NCI-H1436 treated with DMSO at 0.1 percent for 48 hours (cell line): ENCODE measurements around the gene TRAK2.
"Not testable (repeated sequence)": the region's sequence is repeated elsewhere in the genome, so short reads cannot be mapped to it uniquely, and the experiment has no call there.

Source experiments
- DNase-seq: peaks from one replicate; lab custom pipeline; 2025; lab: John Stamatoyannopoulos, UW

The TRAK2 gene

GRCh38 chr2:201451292-201452057 lies at the start of gene TRAK2, which contains the start of gene STRADB:
TSS of gene TRAK2 (minus strand) at chr2:201451458. CDS start at chr2:201420507, 30,951 bp downstream.
TSS of gene STRADB (plus strand) at chr2:201451740. CDS start at chr2:201454841, 3,101 bp downstream.
- peak; percentile 73 for DNase-seq

- no peak for DNase-seq
Observed at GRCh38 chr2:201500534-201500933, 49.3 kb upstream of the TRAK2 start.

GRCh38 chr2:201496785-201497184 lies 45.5 kb upstream of the TRAK2 start:
- DNase-seq = no peak

GRCh38 chr2:201490291-201490690 lies 39.0 kb upstream of the TRAK2 start:
- DNase-seq = no peak

- DNase-seq = no peak
Observed at GRCh38 chr2:201484805-201485204, 33.5 kb upstream of the TRAK2 start.

- not testable (repeated sequence) for DNase-seq
Observed at GRCh38 chr2:201483758-201484157, 32.5 kb upstream of the TRAK2 start.

GRCh38 chr2:201483342-201483741 lies 32.1 kb upstream of the TRAK2 start:
- no peak for DNase-seq

- DNase-seq = no peak
Observed at GRCh38 chr2:201482543-201482942, 31.3 kb upstream of the TRAK2 start.

GRCh38 chr2:201472411-201472810 lies 21.2 kb upstream of the TRAK2 start:
- DNase-seq = no peak

GRCh38 chr2:201471732-201472393 lies 20.6 kb upstream of the TRAK2 start:
- DNase-seq = no peak

- DNase-seq = no peak
Observed at GRCh38 chr2:201470821-201471731, 19.8 kb upstream of the TRAK2 start.

GRCh38 chr2:201467666-201468065 lies 16.4 kb upstream of the TRAK2 start:
- DNase-seq = no peak

- no peak for DNase-seq
Observed at GRCh38 chr2:201466050-201466675, 14.9 kb upstream of the TRAK2 start.

- no peak for DNase-seq
Observed at GRCh38 chr2:201465524-201465971, 14.3 kb upstream of the TRAK2 start.

- DNase-seq = no peak
Observed at GRCh38 chr2:201464547-201464946, 13.3 kb upstream of the TRAK2 start.

- DNase-seq = no peak
Observed at GRCh38 chr2:201460532-201460931, 9.3 kb upstream of the TRAK2 start.

- no peak for DNase-seq
Observed at GRCh38 chr2:201458381-201458780, 7.1 kb upstream of the TRAK2 start.

- no peak for DNase-seq
Observed at GRCh38 chr2:201452922-201453643, 1.8 kb upstream of the TRAK2 start.

- DNase-seq = no peak
Observed at GRCh38 chr2:201452058-201452921, 1.0 kb upstream of the TRAK2 start.

- no peak for DNase-seq
Observed at GRCh38 chr2:201450954-201451291, 335 bp downstream of the TRAK2 start.
